ENCODE measurements around the gene PET100. TPM values are rescaled to one million over a fixed set of nuclear protein-coding genes. Genes with fewer than 3 reads are reported as not detected.

PET100 gene
- total and polyA plus RNA-seq, 11 donors = 22.3 to 405 (median 136) TPM

- ATAC-seq (peak in 2 of 4 donors; percentile 32 to 41), DNase-seq (no peak)
- peaks cover 0 to 11% (median 0%) of the 10 kb centered on the region in 9 donors for H3K36me3 ChIP-seq
- H3K27me3 ChIP-seq = peaks cover 0 to 15% (median 0%) of the 10 kb centered on the region in 9 donors
- intact Hi-C loops (cut with DNase I) = no loop called here
- H3K27ac ChIP-seq = no peak overlapping the region
- no peak overlapping the region for H3K4me3 ChIP-seq
- no peak for TF ChIP-seq CTCF (IDR thresholded peaks at IDR 0.05)
- no peak for TF ChIP-seq POLR2A (IDR thresholded peaks at IDR 0.05)
- H3K9me3 ChIP-seq = no peaks in the 10 kb centered on the region
- peaks cover 0 to 19% (median 0%) of the 10 kb centered on the region in 12 donors for H3K4me1 ChIP-seq
- 61 to 65% (median 63%) methylated on average over 14 to 15 of the region's 15 CpGs for WGBS, 4 donors
These were observed 18.8 kb downstream of the PET100 start for GRCh38 chr19:7648265-7649014.

DNA sequence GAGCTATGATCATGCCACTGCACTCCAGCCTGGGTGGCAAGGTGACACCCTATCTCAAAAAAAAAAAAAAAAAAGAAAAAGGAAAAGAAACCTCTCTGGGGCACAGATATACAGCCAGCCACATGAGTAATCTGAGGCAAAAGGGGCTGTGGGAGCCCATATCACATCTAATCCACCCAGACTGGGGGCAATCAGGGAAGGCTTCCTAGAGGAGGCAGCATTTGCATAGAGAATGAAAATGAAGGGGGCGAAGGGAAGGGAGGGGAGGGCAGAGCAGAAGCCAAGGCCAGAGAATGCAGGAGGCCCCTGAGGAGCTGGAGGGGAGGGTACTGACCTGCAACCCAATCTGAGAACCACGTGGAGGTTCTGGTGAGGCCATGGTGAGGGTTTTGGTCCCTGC lies 20.6 kb downstream of the PET100 start:
- Histone ChIP-seq H3K27me3 (peaks cover 0 to 15% (median 0%) of the 10 kb centered on the region in 9 donors), H3K4me1 (peaks cover 0 to 11% (median 0%) of the 10 kb centered on the region in 12 donors), H3K9me3 (no peaks in the 10 kb centered on the region), H3K4me3 (no peak overlapping the region), H3K27ac (no peak overlapping the region), H3K36me3 (peaks cover 0 to 11% (median 0%) of the 10 kb centered on the region in 9 donors)
- DNase-seq (no peak), ATAC-seq (no peak)
- WGBS, 4 donors = 27 to 57% (median 37%) methylated on average over 2 of the region's 2 CpGs
- intact Hi-C loops (cut with DNase I) = loop anchor here in 7 of 10 donors (5.0 to 10.0 kb wide), 6 partner anchors 145 to 602 kb away; partner anchors contain the start of gene MAP2K7 (in 1 of the 7)
- TF ChIP-seq POLR2A (IDR thresholded peaks at IDR 0.05) = no peak
- no peak for TF ChIP-seq CTCF (IDR thresholded peaks at IDR 0.05)

DNA sequence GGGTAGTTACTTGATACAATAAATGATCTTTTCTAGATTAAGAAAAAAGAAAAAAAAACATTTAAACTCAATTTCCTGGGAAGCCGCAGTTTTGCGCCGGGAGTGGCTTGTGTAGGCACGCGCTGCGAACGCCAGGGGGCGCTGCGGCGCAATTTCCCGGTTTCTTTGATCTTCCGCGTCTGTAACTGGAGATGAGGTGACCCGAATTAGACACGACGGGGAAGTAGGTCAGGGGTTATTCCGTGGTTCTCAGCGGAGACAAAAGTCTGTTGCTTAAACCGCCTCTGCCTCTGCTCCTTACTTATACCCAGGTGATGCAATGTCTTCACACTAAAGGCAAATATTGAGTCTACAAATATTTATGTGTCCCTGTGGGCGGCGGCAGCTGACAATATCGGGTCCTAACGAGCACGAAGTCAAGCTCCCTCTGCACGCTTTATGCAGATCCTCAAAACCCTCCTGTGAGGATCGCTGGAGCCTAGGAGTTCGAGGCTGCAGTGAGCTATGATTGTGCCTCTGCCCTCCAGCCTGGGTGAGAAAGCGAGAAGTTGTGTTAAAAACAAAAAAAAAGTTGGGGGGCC lies 22.6 kb downstream of the PET100 start:
- peak; percentile 96 to 99 (median 98) for TF ChIP-seq CTCF (IDR thresholded peaks at IDR 0.05)
- TF ChIP-seq POLR2A (IDR thresholded peaks at IDR 0.05) = no peak
- intact Hi-C loops (cut with DNase I) = loop anchor here in 8 of 10 donors (1.0 to 10.0 kb wide), 9 partner anchors 27 to 600 kb away; partner anchors contain the start of genes TRAPPC5 (in 3 of the 8) and MAP2K7 (in 1 of the 8)
- WGBS, 4 donors = 4 to 7% (median 5%) methylated on average over 28 of the region's 28 CpGs
- H3K27me3 ChIP-seq = peaks cover 0 to 6% (median 0%) of the 10 kb centered on the region in 9 donors
- peak; percentile 74 to 92 (median 80) for DNase-seq
- ATAC-seq = peak; percentile 58 to 88 (median 82)
- H3K4me1 ChIP-seq = peaks cover 0 to 18% (median 0%) of the 10 kb centered on the region in 12 donors
- H3K9me3 ChIP-seq = no peaks in the 10 kb centered on the region
- peak overlapping the region in 2 of 12 donors; percentile 23 to 51 for H3K27ac ChIP-seq
- peaks cover 0 to 2% (median 0%) of the 10 kb centered on the region in 9 donors for H3K36me3 ChIP-seq
- H3K4me3 ChIP-seq = peak overlapping the region in 9 of 12 donors; percentile 16 to 42 (median 25)

GRCh38 chr19:7654401-7654800 lies 24.8 kb downstream of the PET100 start:
- DNase-seq = no peak
- H3K27me3 ChIP-seq = peaks cover 0 to 6% (median 0%) of the 10 kb centered on the region in 9 donors
- intact Hi-C loops (cut with DNase I) = loop anchor here in 7 of 10 donors (5.0 to 10.0 kb wide), 6 partner anchors 140 to 598 kb away; partner anchors contain the start of gene MAP2K7 (in 1 of the 7)
- ATAC-seq = no peak
- no peak for TF ChIP-seq CTCF (IDR thresholded peaks at IDR 0.05)
- no peak for TF ChIP-seq POLR2A (IDR thresholded peaks at IDR 0.05)
- no peaks in the 10 kb centered on the region for H3K9me3 ChIP-seq
- no peaks in the 10 kb centered on the region for H3K36me3 ChIP-seq
- H3K4me3 ChIP-seq = no peak overlapping the region
- WGBS, 4 donors = 60 to 72% (median 64%) methylated on average over 8 of the region's 8 CpGs
- H3K4me1 ChIP-seq = peaks cover 0 to 33% (median 0%) of the 10 kb centered on the region in 12 donors
- H3K27ac ChIP-seq = no peak overlapping the region

Measured in heart left ventricle (tissue), 16 donors.